HCT116 (cell line): Measurements from ENCODE around the gene STAG1. TPM values are rescaled to one million over a fixed set of nuclear protein-coding genes. Genes with fewer than 3 reads are reported as not detected.

ENCODE experiments used
- ATAC-seq: fragments of 200-7000 bp; cut with Tn5 transposase; 2 replicates; pipeline ENCODE4 v1.9.1; 2020; ENCODE audit warnings: mild to moderate bottlenecking, moderate library complexity
- BruUV-seq: library from RNA; stranded (reverse); fragments of 400-500 nt; replicated peaks from 2 replicates; lab custom pipeline; 2021; lab: Mats Ljungman, UMichigan
- CTCF ChIA-PET: fragments of 300-600 bp; sonication (Branson Sonifier 250); formaldehyde crosslinking; loops from one replicate; lab custom pipeline; 2021; ENCODE audit warnings: antibody characterized with exemption; lab: Charles Lee
- POLR2A ChIA-PET: fragments of 300-600, 350-600 bp; sonication (Branson Sonifier 250); formaldehyde crosslinking; loops from one replicate; lab custom pipeline; 2021; ENCODE audit warnings: antibody characterized with exemption; lab: Charles Lee
- RAD21 ChIA-PET, 2 experiments: fragments of 300-600 bp; sonication (Branson Sonifier 250); formaldehyde crosslinking; loops; one replicate each; lab custom pipeline; 2023; ENCODE audit warnings: low total read pairs in 2 of 2; ENCODE audit not compliant: uncharacterized antibody in 2 of 2, unreplicated experiment in 2 of 2, low non-redundant PET in 1 of 2; lab: Charles Lee
- DNase-seq: peaks from one replicate; pipeline ENCODE4 v3.0.0-alpha.2; 2010; ENCODE audit warnings: low read depth, low spot score
- H2AFZ ChIP-seq: fragments of 200-600 bp; shearing (Covaris generic), sonication (generic); 2 replicates; pipeline ENCODE4 v1.6.1; 2017; ENCODE audit warnings: low read depth, mixed run types, mixed read lengths, antibody characterized with exemption, low read length; ENCODE audit not compliant: poor library complexity, severe bottlenecking
- H3K27ac ChIP-seq: 2 replicates; pipeline ENCODE4 v1.5.1; 2012; ENCODE audit warnings: low read depth, low read length
- H3K27me3 ChIP-seq: fragments of 200-600 bp; sonication (generic); 2 replicates; pipeline ENCODE4 v1.6.1; 2016; ENCODE audit warnings: mixed run types, low read length, mixed read lengths; ENCODE audit not compliant: insufficient read depth
- H3K36me3 ChIP-seq, 2 experiments: fragments of 200-500 bp in 1 of 2; fragments of 200-600 bp in 1 of 2; sonication (Bioruptor generic) in 1 of 2; sonication (generic) in 1 of 2; 2 replicates each; pipeline versions ENCODE4 v1.5.1 to v1.6.1; 2014 to 2016; ENCODE audit warnings: low read length in 2 of 2, inconsistent platforms in 1 of 2, mixed read lengths in 1 of 2, mixed run types in 1 of 2; ENCODE audit not compliant: insufficient read depth in 2 of 2, control insufficient read depth in 1 of 2
- H3K4me1 ChIP-seq, 2 experiments: fragments of 200-600 bp in 1 of 2; sonication (generic) in 1 of 2; 2 replicates each; pipeline versions ENCODE4 v1.5.1 to v1.6.1; 2012 to 2017; ENCODE audit warnings: low read length in 2 of 2, inconsistent platforms in 1 of 2, mild to moderate bottlenecking in 1 of 2, mixed read lengths in 1 of 2, mixed run types in 1 of 2, moderate library complexity in 1 of 2; ENCODE audit not compliant: insufficient read depth in 2 of 2, control insufficient read depth in 1 of 2
- H3K4me2 ChIP-seq: fragments of 200-600 bp; sonication (generic); 2 replicates; pipeline ENCODE4 v1.6.1; 2017; ENCODE audit warnings: mixed run types, low read length, mixed read lengths
- H3K4me3 ChIP-seq, 2 experiments: fragments of 200-600 bp in 1 of 2; sonication (generic) in 1 of 2; replicated peaks in 1 of 2; 2 replicates each; pipeline ENCODE4 v1.5.1; 2011 to 2016; ENCODE audit warnings: low read length in 2 of 2, control low read depth in 1 of 2, low read depth in 1 of 2, mild to moderate bottlenecking in 1 of 2, mixed read lengths in 1 of 2, mixed run types in 1 of 2
- H3K79me2 ChIP-seq: fragments of 200-600 bp; sonication (generic); 2 replicates; pipeline ENCODE4 v1.6.1; 2017; ENCODE audit warnings: mild to moderate bottlenecking, mixed run types, low read length, moderate library complexity, mixed read lengths; ENCODE audit not compliant: insufficient read depth
- H3K9ac ChIP-seq: fragments of 200-600 bp; sonication (generic); 2 replicates; pipeline ENCODE4 v1.6.1; 2016; ENCODE audit warnings: low read length, mixed read lengths
- H3K9me2 ChIP-seq: fragments of 200-600 bp; sonication (generic), shearing (Covaris generic); 2 replicates; pipeline ENCODE4 v1.6.1; 2017; ENCODE audit warnings: mixed run types, mild to moderate bottlenecking, moderate library complexity; ENCODE audit not compliant: insufficient read depth
- H3K9me3 ChIP-seq, 2 experiments: fragments of 200-500 bp in 1 of 2; fragments of 200-600 bp in 1 of 2; sonication (Bioruptor generic) in 1 of 2; sonication (generic) in 1 of 2; 2 replicates each; pipeline ENCODE4 v1.6.1; 2014 to 2017; ENCODE audit warnings: low read length in 2 of 2, mixed read lengths in 2 of 2, inconsistent platforms in 1 of 2, low read depth in 1 of 2, mild to moderate bottlenecking in 1 of 2, mixed run types in 1 of 2, moderate library complexity in 1 of 2; ENCODE audit not compliant: control insufficient read depth in 1 of 2, insufficient read depth in 1 of 2
- H4K20me1 ChIP-seq: fragments of 200-600 bp; sonication (generic), shearing (Covaris generic); 2 replicates; pipeline ENCODE4 v1.6.1; 2017; ENCODE audit warnings: mixed run types, mild to moderate bottlenecking, moderate library complexity; ENCODE audit not compliant: insufficient read depth
- CBX3 ChIP-seq: IDR thresholded peaks from 2 replicates; pipeline ENCODE4 v1.6.1; 2012; ENCODE audit warnings: low read depth
- CEBPB ChIP-seq: IDR thresholded peaks from 2 replicates; pipeline ENCODE4 v1.6.1; 2012; ENCODE audit warnings: low read depth
- EGR1 ChIP-seq: IDR thresholded peaks from 2 replicates; pipeline ENCODE4 v1.6.1; 2012; ENCODE audit warnings: low read depth
- ELF1 ChIP-seq: IDR thresholded peaks from 2 replicates; pipeline ENCODE4 v1.6.1; 2012; ENCODE audit warnings: low read depth, borderline replicate concordance
- EZH2 ChIP-seq: fragments of 200-600 bp; sonication (generic); IDR thresholded peaks from 2 replicates; pipeline ENCODE4 v1.6.1; 2017; ENCODE audit warnings: antibody characterized with exemption, mixed run types
- FOSL1 ChIP-seq: IDR thresholded peaks from 2 replicates; pipeline ENCODE4 v1.6.1; 2012; ENCODE audit warnings: low read depth
- JUND ChIP-seq: IDR thresholded peaks from 2 replicates; pipeline ENCODE4 v1.6.1; 2012
- RAD21 ChIP-seq: IDR thresholded peaks from 2 replicates; pipeline ENCODE4 v1.6.1; 2012; ENCODE audit warnings: low read depth, mild to moderate bottlenecking
- SRF ChIP-seq: IDR thresholded peaks from 2 replicates; pipeline ENCODE4 v1.6.1; 2012; ENCODE audit warnings: low read depth
- ZFX ChIP-seq: fragments of 450-650 bp; IDR thresholded peaks from 2 replicates; pipeline ENCODE4 v1.6.1; 2017
- ZNF274 ChIP-seq: fragments of 200-500 bp; sonication (Bioruptor generic); IDR thresholded peaks from 2 replicates; pipeline ENCODE4 v1.6.1; 2014; ENCODE audit warnings: mild to moderate bottlenecking, low read depth, low read length, inconsistent platforms
- intact Hi-C: fragments of 100-400 bp; cut with micrococcal nuclease; formaldehyde crosslinking; loops from 2 replicates; pipeline ENCODE4 v1.10.0; 2022
- total RNA-seq: library from RNA; stranded (reverse); gene quantifications from one replicate; pipeline ENCODE4 v1.2.1, GENCODE V29; 2021; ENCODE audit not compliant: unreplicated experiment
- TF ChIP-seq, protein P1 (sequence below), 3 experiments: fragments of 200-600 bp in 1 of 3; sonication (generic) in 1 of 3; IDR thresholded peaks in 2 of 3; conservative IDR thresholded peaks in 1 of 3; 2 replicates each; pipeline ENCODE4 v1.5.1; 2012 to 2017; ENCODE audit warnings: low read depth in 2 of 3, low read length in 2 of 3, antibody characterized with exemption in 1 of 3, borderline replicate concordance in 1 of 3, control low read depth in 1 of 3, mild to moderate bottlenecking in 1 of 3, mixed read lengths in 1 of 3, mixed run types in 1 of 3, moderate library complexity in 1 of 3; ENCODE audit not compliant: insufficient read depth in 1 of 3
- TF ChIP-seq, protein P2 (sequence below): IDR thresholded peaks from 2 replicates; pipeline ENCODE4 v1.6.1; 2012
- TF ChIP-seq, protein P3 (sequence below): IDR thresholded peaks from 2 replicates; pipeline ENCODE4 v1.6.1; 2011; ENCODE audit warnings: mild to moderate bottlenecking, low read length, moderate library complexity; ENCODE audit not compliant: insufficient replicate concordance; ENCODE audit errors: extremely low read depth

STAG1 gene
- total RNA-seq, 1 experiment from 2014 or later, result 29.4 TPM

GRCh38 chr3:136543385-136543784, 208.8 kb downstream of the STAG1 start:
- no peaks in the 10 kb centered on the region for H3K9me2 ChIP-seq
- intact Hi-C loops, result no loop called here
- TF ChIP-seq RAD21 (no peak), ELF1 (no peak), CEBPB (no peak), ZNF274 (no peak), ZFX (no peak), JUND (no peak), EZH2 (no peak), CBX3 (no peak), FOSL1 (no peak), SRF (no peak), EGR1 (no peak)
- TF ChIP-seq, protein P1, sequence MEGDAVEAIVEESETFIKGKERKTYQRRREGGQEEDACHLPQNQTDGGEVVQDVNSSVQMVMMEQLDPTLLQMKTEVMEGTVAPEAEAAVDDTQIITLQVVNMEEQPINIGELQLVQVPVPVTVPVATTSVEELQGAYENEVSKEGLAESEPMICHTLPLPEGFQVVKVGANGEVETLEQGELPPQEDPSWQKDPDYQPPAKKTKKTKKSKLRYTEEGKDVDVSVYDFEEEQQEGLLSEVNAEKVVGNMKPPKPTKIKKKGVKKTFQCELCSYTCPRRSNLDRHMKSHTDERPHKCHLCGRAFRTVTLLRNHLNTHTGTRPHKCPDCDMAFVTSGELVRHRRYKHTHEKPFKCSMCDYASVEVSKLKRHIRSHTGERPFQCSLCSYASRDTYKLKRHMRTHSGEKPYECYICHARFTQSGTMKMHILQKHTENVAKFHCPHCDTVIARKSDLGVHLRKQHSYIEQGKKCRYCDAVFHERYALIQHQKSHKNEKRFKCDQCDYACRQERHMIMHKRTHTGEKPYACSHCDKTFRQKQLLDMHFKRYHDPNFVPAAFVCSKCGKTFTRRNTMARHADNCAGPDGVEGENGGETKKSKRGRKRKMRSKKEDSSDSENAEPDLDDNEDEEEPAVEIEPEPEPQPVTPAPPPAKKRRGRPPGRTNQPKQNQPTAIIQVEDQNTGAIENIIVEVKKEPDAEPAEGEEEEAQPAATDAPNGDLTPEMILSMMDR (IDR thresholded peaks at IDR 0.05 in 2 of 3, conservative IDR thresholded peaks at IDR 0.05 in 1 of 3; ENCODE audit: borderline replicate concordance in 1 of 3, insufficient read depth in 1 of 3, low read depth in 2 of 3, low read length in 2 of 3), result no peak
- TF ChIP-seq, protein P2, sequence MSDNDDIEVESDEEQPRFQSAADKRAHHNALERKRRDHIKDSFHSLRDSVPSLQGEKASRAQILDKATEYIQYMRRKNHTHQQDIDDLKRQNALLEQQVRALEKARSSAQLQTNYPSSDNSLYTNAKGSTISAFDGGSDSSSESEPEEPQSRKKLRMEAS, result no peak
- TF ChIP-seq, protein P3, sequence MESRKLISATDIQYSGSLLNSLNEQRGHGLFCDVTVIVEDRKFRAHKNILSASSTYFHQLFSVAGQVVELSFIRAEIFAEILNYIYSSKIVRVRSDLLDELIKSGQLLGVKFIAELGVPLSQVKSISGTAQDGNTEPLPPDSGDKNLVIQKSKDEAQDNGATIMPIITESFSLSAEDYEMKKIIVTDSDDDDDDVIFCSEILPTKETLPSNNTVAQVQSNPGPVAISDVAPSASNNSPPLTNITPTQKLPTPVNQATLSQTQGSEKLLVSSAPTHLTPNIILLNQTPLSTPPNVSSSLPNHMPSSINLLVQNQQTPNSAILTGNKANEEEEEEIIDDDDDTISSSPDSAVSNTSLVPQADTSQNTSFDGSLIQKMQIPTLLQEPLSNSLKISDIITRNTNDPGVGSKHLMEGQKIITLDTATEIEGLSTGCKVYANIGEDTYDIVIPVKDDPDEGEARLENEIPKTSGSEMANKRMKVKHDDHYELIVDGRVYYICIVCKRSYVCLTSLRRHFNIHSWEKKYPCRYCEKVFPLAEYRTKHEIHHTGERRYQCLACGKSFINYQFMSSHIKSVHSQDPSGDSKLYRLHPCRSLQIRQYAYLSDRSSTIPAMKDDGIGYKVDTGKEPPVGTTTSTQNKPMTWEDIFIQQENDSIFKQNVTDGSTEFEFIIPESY, result no peak
- H3K4me3 ChIP-seq, result no peak overlapping the region
- no peak overlapping the region for H2AFZ ChIP-seq
- no peaks in the 10 kb centered on the region for H3K79me2 ChIP-seq
- no peak overlapping the region for H3K9ac ChIP-seq
- CTCF ChIA-PET, result interaction anchor here (1.2 kb wide), 1 partner anchor 209 kb away, joined by 5 read pairs; the partner anchor contains the start of gene STAG1
- H3K36me3 ChIP-seq, result no peaks in the 10 kb centered on the region
- H3K27me3 ChIP-seq, result no peaks in the 10 kb centered on the region
- H3K27ac ChIP-seq, result no peak overlapping the region
- DNase-seq, result no peak
- POLR2A ChIA-PET, result no interaction called here
- H4K20me1 ChIP-seq, result no peaks in the 10 kb centered on the region
- ATAC-seq, result no peak
- H3K4me2 ChIP-seq, result no peak overlapping the region
- RAD21 ChIA-PET, result no interaction called here
- H3K4me1 ChIP-seq, result peaks cover 0 to 7% of the 10 kb centered on the region in 2 experiments; a peak in 1 of 4 replicates
- no peaks in the 10 kb centered on the region for H3K9me3 ChIP-seq
- no TSS peak for BruUV-seq
